ENCODE results near the gene KCNJ8. TPM values are rescaled to one million over a fixed set of nuclear protein-coding genes. Genes with fewer than 3 reads are reported as not detected.

The KCNJ8 gene
- total RNA-seq, 1 experiment from 2014 or later = under 0.01 TPM

DNA sequence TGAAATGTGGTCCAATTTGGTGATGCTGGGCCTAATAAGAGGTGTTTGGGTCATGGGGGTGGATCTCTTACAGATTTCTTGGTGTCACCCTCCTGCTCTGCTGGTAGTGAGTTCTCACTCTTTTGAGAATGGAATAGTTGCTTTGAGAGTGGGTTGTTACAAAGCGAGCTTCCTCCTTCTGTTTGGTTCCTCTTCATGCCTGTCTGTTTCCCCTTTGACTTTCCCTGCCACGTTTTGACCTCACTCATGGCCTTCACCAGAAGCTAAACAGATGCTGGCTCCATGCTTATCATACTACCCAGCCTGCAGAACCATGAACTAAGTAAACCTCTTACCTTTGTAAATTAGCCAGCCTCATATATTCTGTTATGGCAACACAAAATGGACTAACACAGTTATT, 59.1 kb downstream of the KCNJ8 start:
- no peak for DNase-seq (ENCODE audit: low read depth)

Other genes starting within 250 kb of the KCNJ8 start
- gene SPX, start 248.4 kb downstream of the KCNJ8 start, total RNA-seq (2014; rRNA removed; shearing (Covaris generic)) = 0.60 and 1.3 TPM in 2 replicates
- gene GYS2, start 169.9 kb downstream of the KCNJ8 start, total RNA-seq (2014; rRNA removed; shearing (Covaris generic)) = not detected in 2 replicates
- gene LDHB, start 116.9 kb downstream of the KCNJ8 start, total RNA-seq (2014; rRNA removed; shearing (Covaris generic)) = 629 and 669 TPM in 2 replicates
- under 0.01 and 0.12 TPM in 2 replicates for gene ABCC9, start 166.7 kb upstream of the KCNJ8 start, total RNA-seq (2014; rRNA removed; shearing (Covaris generic))

All from RPMI7951 (cell line).